B cell (primary cell): ENCODE measurements around the gene CLGN.

Experiments used
- CTCF ChIP-seq: fragments of 200-600 bp; IDR thresholded peaks from one replicate; pipeline ENCODE4 v1.8.0; 2022; ENCODE audit warnings: antibody characterized with exemption, mild to moderate bottlenecking
- EZH2 ChIP-seq: IDR thresholded peaks from 2 replicates; pipeline ENCODE4 v1.6.1; 2012; ENCODE audit warnings: borderline replicate concordance, low read depth, mild to moderate bottlenecking, moderate library complexity, low read length; ENCODE audit not compliant: insufficient read depth, poor library complexity, severe bottlenecking

GRCh38 chr4:140374130-140374477 lies 53.3 kb downstream of the CLGN start:
- no peak for TF ChIP-seq CTCF
- TF ChIP-seq EZH2 = no peak
